22Rv1 (cell line): ENCODE data around the gene SIAH3.

Source experiments
- H3K27ac ChIP-seq: fragments of 450-650 bp; 2 replicates; pipeline ENCODE4 v1.5.1; 2017
- CTCF ChIP-seq: fragments of 450-650 bp; IDR thresholded peaks from 2 replicates; pipeline ENCODE4 v1.5.1; 2017; ENCODE audit warnings: mild to moderate bottlenecking
- ZFX ChIP-seq: fragments of 450-650 bp; IDR thresholded peaks from 2 replicates; pipeline ENCODE4 v1.6.1; 2017; ENCODE audit warnings: antibody characterized with exemption, borderline replicate concordance

Gene SIAH3

GRCh38 chr13:45733361-45733760 lies 118.2 kb downstream of the SIAH3 start:
- TF ChIP-seq ZFX (no peak), CTCF (no peak)
- H3K27ac ChIP-seq = no peak overlapping the region

- no peak overlapping the region for H3K27ac ChIP-seq
- TF ChIP-seq ZFX (no peak), CTCF (no peak)
Measured at GRCh38 chr13:45732916-45733315, 118.6 kb downstream of the SIAH3 start.

GRCh38 chr13:45731455-45731854 lies 120.1 kb downstream of the SIAH3 start:
- TF ChIP-seq CTCF = no peak
- no peak for TF ChIP-seq ZFX
- no peak overlapping the region for H3K27ac ChIP-seq

GRCh38 chr13:45728759-45729158 lies 122.8 kb downstream of the SIAH3 start:
- no peak overlapping the region for H3K27ac ChIP-seq
- TF ChIP-seq CTCF = peak; percentile 24; the same call in 1 of the 2 replicates
- no peak for TF ChIP-seq ZFX
